HCEC 1CT (cell line): Measurements from ENCODE around the gene SH2D4B.

ENCODE experiments used
- DNase-seq: peaks from one replicate; pipeline ENCODE4 v3.0.0-alpha.2; 2017

The SH2D4B gene

GRCh38 chr10:80537736-80538480 is at the start of gene SH2D4B:
SH2D4B (plus strand) TSS chr10:80537902; CDS start chr10:80538332, 430 bp downstream.
- no peak for DNase-seq

DNA sequence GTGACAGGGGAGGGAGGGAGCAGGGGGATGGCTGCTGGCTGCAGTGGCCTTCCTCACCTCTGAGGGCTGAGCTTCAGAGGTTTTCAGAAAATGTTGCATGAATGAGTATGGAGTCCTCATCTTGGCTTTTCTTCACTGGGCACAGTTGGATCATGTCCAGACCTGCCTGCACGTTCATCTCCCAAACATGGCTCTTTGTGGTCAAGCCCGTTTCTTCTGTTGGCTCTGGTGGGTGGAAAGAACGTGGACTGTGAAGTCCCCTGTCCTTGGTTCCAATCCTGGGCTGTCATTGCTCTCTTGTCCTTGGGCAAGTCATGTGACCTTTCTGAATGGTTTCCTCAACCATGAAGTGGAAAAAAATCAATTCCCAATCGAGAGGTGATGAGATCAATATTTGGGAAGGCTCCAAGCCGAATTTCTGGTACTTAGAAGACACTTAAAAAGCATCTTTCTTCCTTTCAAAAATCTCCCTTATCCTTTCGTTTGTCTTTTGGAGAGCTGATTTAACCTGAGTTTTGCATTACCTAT is 49.1 kb upstream of the SH2D4B start:
- no peak for DNase-seq

- DNase-seq, result no peak
Observed at GRCh38 chr10:80489371-80490112, 48.2 kb upstream of the SH2D4B start.

DNA sequence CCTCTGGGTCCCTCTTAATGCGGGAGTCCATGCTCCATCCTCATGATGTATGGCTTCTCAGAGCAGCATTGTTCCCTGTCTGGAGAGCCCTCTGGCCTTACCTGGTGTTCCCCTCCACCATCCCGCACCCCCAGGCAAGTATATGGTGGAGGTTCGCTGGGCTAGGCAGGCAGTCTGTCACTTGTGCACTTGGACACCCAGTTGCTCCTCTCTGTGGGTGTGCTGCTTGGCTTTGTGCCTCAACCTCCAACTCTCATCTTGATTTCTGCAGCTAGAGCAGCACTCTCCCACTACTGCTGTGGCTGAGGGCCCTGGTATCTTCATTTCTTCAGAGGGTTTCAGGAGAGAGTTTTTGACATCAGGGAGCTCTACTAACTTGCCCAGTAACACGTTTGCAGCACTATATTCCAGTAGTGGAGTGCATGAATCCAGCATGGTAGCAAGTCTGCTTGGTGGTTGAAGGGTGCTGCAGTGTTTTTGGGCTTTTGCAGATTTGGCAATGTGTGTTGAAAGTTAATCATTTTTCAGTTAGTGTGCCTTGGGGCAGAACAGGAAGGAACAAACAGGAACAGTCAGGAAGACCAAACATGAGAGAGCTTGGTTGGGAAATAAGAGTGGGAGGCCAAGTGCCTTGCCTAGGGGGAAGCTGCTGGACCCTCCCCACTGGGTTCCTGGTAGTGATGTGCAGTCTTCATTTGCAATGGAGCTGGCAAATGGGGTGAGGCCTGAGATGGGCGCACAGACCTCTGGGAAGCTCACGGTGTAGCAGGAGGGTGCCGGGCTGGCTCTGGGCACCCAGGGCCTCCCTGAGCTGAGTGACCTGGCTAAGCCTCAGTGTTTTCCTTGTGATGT is 46.2 kb upstream of the SH2D4B start:
- DNase-seq, result no peak

DNA sequence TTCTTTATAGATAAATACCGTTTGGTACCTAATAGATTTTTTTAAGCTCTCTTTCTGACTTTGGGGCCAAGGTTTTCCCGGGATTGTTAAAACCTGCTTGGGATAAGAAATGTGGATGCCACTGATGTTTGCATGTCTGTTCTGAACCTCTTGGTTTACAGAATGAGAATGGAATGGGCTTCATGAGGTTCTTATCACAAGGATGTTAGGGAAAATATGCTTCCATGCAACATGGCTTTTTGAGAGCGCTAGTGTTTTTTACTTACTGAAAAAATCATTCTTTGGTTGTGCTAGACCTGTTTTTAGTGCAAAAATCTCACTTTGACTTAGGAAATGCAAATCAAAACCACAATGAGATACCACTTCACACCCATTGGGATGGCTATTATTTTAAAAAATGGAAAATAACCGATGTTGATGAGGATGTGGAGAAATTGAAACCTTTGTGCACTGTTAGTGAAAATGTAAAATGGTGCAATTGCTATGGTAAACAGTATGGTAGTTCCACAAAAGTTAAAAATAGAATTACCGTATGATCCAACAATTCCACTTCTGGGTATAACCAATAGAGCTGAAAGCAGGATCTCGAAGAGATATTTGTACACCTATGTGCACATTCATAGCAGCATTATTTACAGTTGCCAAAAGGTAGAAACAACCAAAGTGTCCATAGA is 44.7 kb upstream of the SH2D4B start:
- no peak for DNase-seq

DNA sequence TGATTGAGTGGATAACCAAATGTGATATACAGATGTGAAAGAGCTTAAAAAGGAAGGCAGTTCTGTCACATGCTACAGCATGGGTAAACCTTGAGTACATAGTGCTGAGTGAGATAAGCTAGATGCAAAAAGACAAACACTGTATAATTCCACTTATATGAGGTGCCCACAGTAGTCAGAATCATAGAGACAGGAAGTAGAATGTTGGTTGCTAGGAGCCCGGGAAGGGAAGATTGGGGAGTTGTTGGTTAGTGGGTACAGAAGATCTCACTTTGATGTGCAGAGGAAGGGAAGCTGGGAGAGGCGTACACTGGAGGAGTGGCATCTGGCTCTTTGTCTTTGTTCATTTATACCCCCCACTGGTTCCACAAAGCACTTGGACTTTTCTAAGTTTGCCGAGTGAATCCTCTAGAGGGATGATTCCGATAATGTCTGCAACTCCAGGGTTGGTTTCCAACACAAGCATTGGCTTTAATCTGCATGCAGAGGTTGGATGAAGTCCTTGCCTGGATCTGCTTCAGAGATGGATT is 44.1 kb upstream of the SH2D4B start:
- DNase-seq, result no peak

GRCh38 chr10:80496555-80497172 is 41.0 kb upstream of the SH2D4B start:
- no peak for DNase-seq

GRCh38 chr10:80497187-80498077 is 40.3 kb upstream of the SH2D4B start:
- peak; percentile 70 for DNase-seq

DNA sequence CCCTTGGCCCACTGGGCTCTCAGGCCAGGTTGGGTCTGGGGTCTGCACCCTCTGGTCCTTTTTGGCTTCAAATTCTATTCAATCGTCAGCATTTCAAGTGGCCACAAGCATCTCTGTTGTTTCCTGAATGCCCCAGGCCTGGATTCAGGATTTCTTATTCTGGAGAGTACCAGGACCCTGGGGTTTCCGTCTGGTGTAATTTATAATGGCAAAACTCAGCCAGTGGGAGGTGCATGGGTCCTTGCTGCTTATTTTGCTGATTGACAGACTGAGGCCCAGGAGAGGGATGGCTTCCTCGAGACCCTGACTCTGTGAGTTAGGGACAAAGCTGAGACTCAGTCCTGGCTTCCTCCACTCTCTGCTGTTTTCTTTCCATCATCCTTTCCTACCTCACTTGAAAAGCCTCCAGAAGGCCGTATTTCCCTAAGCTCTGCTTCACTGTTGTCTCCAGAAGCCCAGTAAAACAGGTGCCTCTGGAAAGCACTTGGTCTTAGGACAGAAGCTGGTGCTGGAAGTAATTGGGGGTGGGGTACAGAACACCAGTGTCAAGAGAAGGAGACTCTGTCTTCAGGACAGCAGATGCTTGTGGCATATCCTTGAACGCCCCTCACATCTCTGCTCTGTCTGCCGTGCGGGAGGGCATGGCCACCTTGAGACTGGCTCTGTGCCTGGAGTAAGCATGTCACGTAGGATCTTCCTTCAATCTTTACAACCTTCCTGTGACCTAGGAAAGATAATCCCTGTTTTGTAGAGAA is 39.4 kb upstream of the SH2D4B start:
- DNase-seq, result no peak

DNA sequence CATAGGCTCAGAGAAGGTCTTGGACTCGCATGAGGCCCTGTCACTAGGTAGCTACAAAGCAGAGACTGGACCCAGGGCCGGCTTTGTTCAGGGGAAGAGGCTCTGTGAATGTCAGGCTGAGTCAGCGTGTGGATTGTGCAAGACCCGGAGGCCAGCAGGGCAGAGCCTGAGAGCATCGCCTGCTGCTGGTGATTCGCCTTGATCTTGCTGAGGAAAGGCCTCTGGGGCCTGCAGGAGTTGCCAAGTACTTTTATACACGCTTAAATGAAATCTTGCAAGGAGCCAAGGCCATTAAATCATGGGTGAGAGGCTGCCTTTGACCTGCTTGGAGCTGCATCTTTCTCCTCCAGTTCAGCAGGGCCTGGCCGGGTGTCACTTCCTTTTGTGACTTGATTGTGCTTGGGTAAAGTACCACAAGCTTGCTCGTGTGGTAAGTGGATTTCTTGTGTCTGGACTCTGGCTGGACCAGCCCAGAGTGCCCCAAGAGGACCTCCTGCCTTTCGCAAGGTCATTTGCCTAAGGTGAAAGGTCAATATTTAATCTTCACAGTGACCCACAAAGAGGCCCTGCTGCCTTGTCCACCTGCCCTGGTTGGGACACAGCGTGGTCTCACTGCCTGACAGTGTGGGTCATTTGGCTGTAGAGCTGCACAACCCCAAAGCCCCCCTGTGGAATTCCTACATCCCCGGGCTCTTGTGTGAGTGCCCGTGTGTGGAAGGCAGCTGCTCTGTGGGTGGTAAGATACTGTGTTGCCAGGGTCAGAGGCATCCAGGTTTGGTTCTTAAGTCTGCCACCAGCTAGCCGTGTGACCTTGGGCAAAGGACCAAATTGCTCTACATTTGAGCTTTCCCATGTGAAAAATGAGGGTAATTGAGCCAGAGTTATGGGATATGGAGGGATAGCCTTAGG is 38.6 kb upstream of the SH2D4B start:
- DNase-seq, result peak; percentile 99

- no peak for DNase-seq
Observed at GRCh38 chr10:80500572-80501380, 36.9 kb upstream of the SH2D4B start.

GRCh38 chr10:80501381-80501912 is 36.3 kb upstream of the SH2D4B start:
- DNase-seq, result no peak

DNA sequence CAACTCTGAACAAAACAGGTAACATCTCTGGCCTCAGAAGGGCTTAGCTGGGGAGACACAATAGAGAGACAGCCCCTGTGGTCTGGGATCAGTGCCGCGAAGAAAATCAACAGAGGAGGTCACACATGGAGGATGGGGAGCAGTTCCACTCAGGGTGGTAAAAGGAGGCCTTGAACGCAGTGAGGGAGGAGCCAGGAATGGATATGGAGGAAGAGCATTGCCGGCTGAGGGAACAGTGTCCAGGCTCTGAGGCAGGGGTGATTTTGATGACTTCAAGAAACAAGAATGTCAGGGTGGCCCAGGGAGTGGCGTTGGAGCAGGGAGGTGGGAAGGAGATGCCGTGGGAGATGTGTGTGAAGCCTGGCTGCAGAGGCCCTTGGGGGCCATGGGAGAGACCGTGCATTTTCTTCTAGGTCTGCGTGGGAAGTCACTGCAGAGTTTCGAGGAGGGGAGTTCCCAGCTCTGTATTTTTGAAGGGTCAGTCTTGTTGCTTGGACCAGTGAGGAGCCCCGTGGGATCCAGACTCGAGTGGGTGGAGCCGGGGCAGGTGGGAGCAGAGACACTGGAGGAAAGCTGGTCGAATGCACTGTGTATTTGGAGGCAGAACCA is 35.7 kb upstream of the SH2D4B start:
- no peak for DNase-seq

GRCh38 chr10:80502621-80503583 is 34.8 kb upstream of the SH2D4B start:
- DNase-seq, result no peak

- no peak for DNase-seq
Observed at GRCh38 chr10:80503584-80504157, 34.0 kb upstream of the SH2D4B start.
